IMR-90 (cell line): ENCODE results near the gene ENDOG. TPM values are rescaled to one million over a fixed set of nuclear protein-coding genes. Genes with fewer than 3 reads are reported as not detected.

ENCODE experiments used
- ATAC-seq: fragments of 200-7000 bp; cut with Tn5 transposase; 2 replicates; pipeline ENCODE4 v1.9.1; 2020; ENCODE audit warnings: low read depth, mild to moderate bottlenecking, moderate library complexity
- BruUV-seq: library from RNA; stranded (reverse); fragments of 400-500 nt; replicated peaks from 2 replicates; lab custom pipeline; 2021; lab: Mats Ljungman, UMichigan
- CTCF ChIA-PET: fragments of 300-600 bp; formaldehyde crosslinking; extraction: SDS; loops from one replicate; lab custom pipeline; 2021; ENCODE audit warnings: antibody characterized with exemption; lab: Yijun Ruan, JAX
- POLR2A ChIA-PET: fragments of 300-600 bp; sonication (Branson Sonifier 250); formaldehyde crosslinking; loops from one replicate; lab custom pipeline; 2022; ENCODE audit warnings: antibody characterized with exemption; ENCODE audit not compliant: unreplicated experiment; lab: Charles Lee
- DNase-seq: peaks from one replicate; pipeline ENCODE4 v3.0.0; 2013
- H2AFZ ChIP-seq: replicated peaks from 2 replicates; pipeline ENCODE3; 2013; ENCODE audit warnings: low read length, mild to moderate bottlenecking; ENCODE audit not compliant: poor library complexity
- H2AK5ac ChIP-seq: 2 replicates; pipeline ENCODE4 v1.6.1; 2013; ENCODE audit warnings: low read depth, low read length, inconsistent platforms
- H2AK9ac ChIP-seq: replicated peaks from 2 replicates; pipeline ENCODE3; 2013; ENCODE audit warnings: mild to moderate bottlenecking, low read depth, low read length, moderate library complexity; ENCODE audit not compliant: poor library complexity
- H2BK120ac ChIP-seq: 2 replicates; pipeline ENCODE4 v1.6.1; 2013; ENCODE audit warnings: low read depth, low read length, inconsistent platforms
- H2BK15ac ChIP-seq: 3 replicates; pipeline ENCODE4 v1.6.1; 2013; ENCODE audit warnings: low read depth, low read length, inconsistent platforms
- H2BK20ac ChIP-seq: 2 replicates; pipeline ENCODE4 v1.6.1; 2013; ENCODE audit warnings: low read depth, mild to moderate bottlenecking, inconsistent platforms, low read length, moderate library complexity
- H2BK5ac ChIP-seq: 2 replicates; pipeline ENCODE4 v1.6.1; 2013; ENCODE audit warnings: mild to moderate bottlenecking, low read depth, low read length, inconsistent platforms; ENCODE audit not compliant: poor library complexity, severe bottlenecking
- H3K14ac ChIP-seq: replicated peaks from 2 replicates; pipeline ENCODE4 v1.6.1; 2013; ENCODE audit warnings: low read depth, low read length, inconsistent platforms
- H3K18ac ChIP-seq: 2 replicates; pipeline ENCODE4 v1.6.1; 2013; ENCODE audit warnings: low read depth, low read length, control low read depth
- H3K23ac ChIP-seq: 2 replicates; pipeline ENCODE4 v1.6.1; 2013; ENCODE audit warnings: low read depth, low read length, inconsistent platforms
- H3K27ac ChIP-seq: 2 replicates; pipeline ENCODE4 v1.5.1; 2013; ENCODE audit warnings: mild to moderate bottlenecking, control low read depth, low read length; ENCODE audit not compliant: insufficient read depth
- H3K27me3 ChIP-seq: 2 replicates; pipeline ENCODE4 v1.6.1; 2013; ENCODE audit warnings: low read length; ENCODE audit not compliant: control insufficient read depth, insufficient read depth
- H3K36me3 ChIP-seq: 2 replicates; pipeline ENCODE4 v1.6.1; 2013; ENCODE audit warnings: low read length, mixed read lengths; ENCODE audit not compliant: control insufficient read depth, insufficient read depth
- H3K4ac ChIP-seq: 2 replicates; pipeline ENCODE4 v1.6.1; 2013; ENCODE audit warnings: low read depth, low read length, inconsistent platforms
- H3K4me1 ChIP-seq: 2 replicates; pipeline ENCODE4 v1.6.1; 2013; ENCODE audit warnings: low read length, mixed read lengths; ENCODE audit not compliant: control insufficient read depth, insufficient read depth
- H3K4me2 ChIP-seq: 2 replicates; pipeline ENCODE4 v1.6.1; 2013; ENCODE audit warnings: low read depth, mild to moderate bottlenecking, control low read depth, low read length, moderate library complexity
- H3K4me3 ChIP-seq: 2 replicates; pipeline ENCODE4 v1.5.1; 2013; ENCODE audit warnings: low read depth, mild to moderate bottlenecking, control low read depth, low read length, moderate library complexity; ENCODE audit not compliant: insufficient read depth
- H3K56ac ChIP-seq: 2 replicates; pipeline ENCODE4 v1.6.1; 2013; ENCODE audit warnings: low read length, inconsistent platforms; ENCODE audit not compliant: insufficient read depth; ENCODE audit errors: extremely low read depth
- H3K79me1 ChIP-seq, 2 experiments: 2 replicates each; pipeline ENCODE4 v1.6.1; 2013; ENCODE audit warnings: low read length in 2 of 2, inconsistent platforms in 1 of 2, low read depth in 1 of 2
- H3K9ac ChIP-seq: 2 replicates; pipeline ENCODE4 v1.6.1; 2013; ENCODE audit warnings: low read depth, low read length, control low read depth
- H3K9me1 ChIP-seq: 2 replicates; pipeline ENCODE4 v1.6.1; 2013; ENCODE audit warnings: low read length, inconsistent platforms; ENCODE audit not compliant: insufficient read depth
- H3K9me3 ChIP-seq: 2 replicates; pipeline ENCODE4 v1.6.1; 2013; ENCODE audit warnings: low read length; ENCODE audit not compliant: control insufficient read depth, insufficient read depth
- H4K20me1 ChIP-seq: 2 replicates; pipeline ENCODE4 v1.6.1; 2013; ENCODE audit warnings: low read length, inconsistent platforms; ENCODE audit not compliant: insufficient read depth
- H4K5ac ChIP-seq: 2 replicates; pipeline ENCODE4 v1.6.1; 2013; ENCODE audit warnings: mild to moderate bottlenecking, low read depth, low read length, control low read depth
- H4K8ac ChIP-seq, 2 experiments: 2 replicates each; pipeline ENCODE4 v1.6.1; 2013; ENCODE audit warnings: low read depth in 2 of 2, low read length in 2 of 2, control low read depth in 1 of 2, inconsistent platforms in 1 of 2
- H4K91ac ChIP-seq: 2 replicates; pipeline ENCODE4 v1.6.1; 2013; ENCODE audit warnings: low read depth, low read length, inconsistent platforms; ENCODE audit not compliant: insufficient read depth
- BHLHE40 ChIP-seq: fragments of 150-350 bp; IDR thresholded peaks from 2 replicates; pipeline ENCODE4 v1.6.1; 2016; ENCODE audit warnings: mild to moderate bottlenecking, low read depth, low read length
- CEBPB ChIP-seq: IDR thresholded peaks from 2 replicates; pipeline ENCODE4 v1.6.1; 2012; ENCODE audit warnings: low read depth, low read length, improper control_type of control experiment
- CHD1 ChIP-seq: IDR thresholded peaks from 2 replicates; pipeline ENCODE4 v1.6.1; 2012; ENCODE audit warnings: low read depth, low read length, improper control_type of control experiment
- CTCF ChIP-seq: conservative IDR thresholded peaks from 2 replicates; pipeline ENCODE4 v1.5.1; 2012; ENCODE audit warnings: mild to moderate bottlenecking, low read depth, low read length, improper control_type of control experiment
- ELK1 ChIP-seq: fragments of 150-350 bp; IDR thresholded peaks from 2 replicates; pipeline ENCODE4 v1.6.1; 2016; ENCODE audit warnings: low read depth, mild to moderate bottlenecking, low read length, moderate library complexity, borderline replicate concordance
- FOS ChIP-seq: fragments of 150-350 bp; IDR thresholded peaks from 2 replicates; pipeline ENCODE4 v1.6.1; 2016; ENCODE audit warnings: low read depth, low read length
- MAZ ChIP-seq: IDR thresholded peaks from 2 replicates; pipeline ENCODE4 v1.6.1; 2012; ENCODE audit warnings: low read depth, mild to moderate bottlenecking, low read length, improper control_type of control experiment, moderate library complexity, borderline replicate concordance
- MXI1 ChIP-seq: IDR thresholded peaks from 2 replicates; pipeline ENCODE4 v1.6.1; 2012; ENCODE audit warnings: low read depth, mild to moderate bottlenecking, low read length, moderate library complexity, borderline replicate concordance
- NFE2L2 ChIP-seq: fragments of 150-350 bp; IDR thresholded peaks from 2 replicates; pipeline ENCODE4 v1.6.1; 2016; ENCODE audit warnings: low read depth, mild to moderate bottlenecking, low read length
- POLR2A ChIP-seq: IDR thresholded peaks from 2 replicates; pipeline ENCODE4 v1.6.1; 2012; ENCODE audit warnings: mild to moderate bottlenecking, low read depth, low read length
- RAD21 ChIP-seq: IDR thresholded peaks from 2 replicates; pipeline ENCODE4 v1.6.1; 2012; ENCODE audit warnings: low read length, improper control_type of control experiment
- RCOR1 ChIP-seq: IDR thresholded peaks from 2 replicates; pipeline ENCODE4 v1.6.1; 2012; ENCODE audit warnings: mild to moderate bottlenecking, low read length, improper control_type of control experiment; ENCODE audit not compliant: insufficient replicate concordance
- RFX5 ChIP-seq: IDR thresholded peaks from 2 replicates; pipeline ENCODE4 v1.8.0; 2012; ENCODE audit warnings: low read depth, mild to moderate bottlenecking, low read length, moderate library complexity
- SMC3 ChIP-seq: fragments of 150-350 bp; IDR thresholded peaks from 2 replicates; pipeline ENCODE4 v1.6.1; 2016; ENCODE audit warnings: low read depth, mild to moderate bottlenecking, antibody characterized with exemption, low read length, moderate library complexity
- USF2 ChIP-seq: fragments of 150-350 bp; IDR thresholded peaks from 2 replicates; pipeline ENCODE4 v1.6.1; 2017; ENCODE audit warnings: mild to moderate bottlenecking, antibody characterized with exemption, low read length, low read depth
- WGBS, 2 experiments: methylation state at CpG; one replicate each; pipeline versions ENCODE4 v1.1.5 to v1.1.7; 2013; ENCODE audit warnings: missing lambda C conversion rate in 2 of 2; ENCODE audit not compliant: insufficient read length in 1 of 2; ENCODE audit errors: extremely low coverage in 2 of 2; 5-methylcytosine and 5-hydroxymethylcytosine counted together
- dilution Hi-C: fragments of 300-500 bp; cut with HindIII; formaldehyde crosslinking; loops from one replicate; pipeline ENCODE4 v1.14.3; 2018; ENCODE audit warnings: low sequenced_read_pairs; ENCODE audit not compliant: unreplicated experiment
- in situ Hi-C: fragments of 300-500 bp; cut with MboI; formaldehyde crosslinking; loops from 3 replicates; pipeline ENCODE4 v1.14.3; 2019; ENCODE audit warnings: low sequenced_read_pairs, inconsistent platforms, mixed read lengths
- intact Hi-C: fragments of 100-400 bp; cut with micrococcal nuclease; formaldehyde crosslinking; loops from 2 replicates; pipeline ENCODE4 v1.10.0; 2022
- polyA plus RNA-seq, 3 experiments: library from polyadenylated mRNA; depleted of rRNA; stranded (reverse); fragments of >200 nt; gene quantifications; 2 replicates each; pipeline ENCODE4 v1.2.3, GENCODE V29; 2012; ENCODE audit warnings: low replicate concordance in 1 of 3
- total RNA-seq: library from RNA; depleted of rRNA; stranded (reverse); fragments of >200 nt; gene quantifications from 2 replicates; pipeline ENCODE4 v1.2.3, GENCODE V29; 2012

The ENDOG gene
- total and polyA plus RNA-seq, 2 of the 4 experiments (the other 2 are of a cell fraction) = 9.9 to 16.2 TPM

GRCh38 chr9:128790536-128790935 lies 27.8 kb upstream of the ENDOG start:
- DNase-seq (no peak), ATAC-seq (no peak)
- Histone ChIP-seq H4K91ac (no peak overlapping the region), H2BK5ac (no peak overlapping the region), H3K27ac (no peak overlapping the region), H3K23ac (no peak overlapping the region), H2BK15ac (no peak overlapping the region), H3K9me3 (no peaks in the 10 kb centered on the region), H3K4me2 (no peak overlapping the region), H3K4me3 (no peak overlapping the region), H3K4ac (no peak overlapping the region), H3K9ac (no peak overlapping the region), H3K4me1 (peaks cover 2% of the 10 kb centered on the region; the same call in 1 of the 2 replicates), H2AFZ (no peak overlapping the region), H2AK5ac (no peak overlapping the region), H2BK120ac (no peak overlapping the region), H4K8ac (no peak overlapping the region), H4K5ac (no peak overlapping the region), H3K14ac (no peak overlapping the region), H3K79me1 (peaks cover 13 to 43% of the 10 kb centered on the region in 2 experiments), H2AK9ac (peak overlapping the region; percentile 6), H3K56ac (no peak overlapping the region), H3K27me3 (no peaks in the 10 kb centered on the region), H3K18ac (no peak overlapping the region), H3K9me1 (no peaks in the 10 kb centered on the region), H2BK20ac (no peak overlapping the region), H4K20me1 (0 out of 2 replicates have a peak, but pooled peaks cover 5% of the 10 kb centered on the region), H3K36me3 (peaks cover 45% of the 10 kb centered on the region)
- dilution Hi-C loops (no loop called here), in situ Hi-C loops (no loop called here), intact Hi-C loops (no loop called here)
- ChIA-PET POLR2A (no interaction called here), CTCF (interaction anchor here (1.1 kb wide), 1 partner anchor 28 kb away, joined by 5 read pairs; the partner anchor contains the start of gene ENDOG)
- 80% methylated on average over 2 of the region's 4 CpGs; no CpG with 5 or more reads in 1 of the 2 experiments for WGBS, 2 experiments
- BruUV-seq = no TSS peak
- TF ChIP-seq RFX5 = no peak
- TF ChIP-seq RAD21 = no peak
- no peak for TF ChIP-seq POLR2A
- no peak for TF ChIP-seq MXI1
- TF ChIP-seq USF2 = no peak
- TF ChIP-seq FOS = no peak
- no peak for TF ChIP-seq RCOR1
- TF ChIP-seq CEBPB = no peak
- TF ChIP-seq CTCF = no peak
- TF ChIP-seq BHLHE40 = no peak
- no peak for TF ChIP-seq ELK1
- TF ChIP-seq CHD1 = no peak
- no peak for TF ChIP-seq MAZ
- TF ChIP-seq SMC3 = no peak
- no peak for TF ChIP-seq NFE2L2
